Panc1 (cell line): Measurements from ENCODE around the gene SLC44A1. TPM values are rescaled to one million over a fixed set of nuclear protein-coding genes. Genes with fewer than 3 reads are reported as not detected.
A peak's percentile ranks its signal among the peaks of the same experiment; 100 is the strongest.

ENCODE experiments used
- ATAC-seq: fragments of 200-7000 bp; cut with Tn5 transposase; 2 replicates; pipeline ENCODE4 v1.9.1; 2020; ENCODE audit warnings: mild to moderate bottlenecking, moderate library complexity
- BruUV-seq: library from RNA; stranded (reverse); fragments of 400-500 nt; replicated peaks from 2 replicates; lab custom pipeline; 2021; lab: Mats Ljungman, UMichigan
- CTCF ChIA-PET: fragments of 300-600 bp; sonication (Branson Sonifier 250); formaldehyde crosslinking; loops from one replicate; lab custom pipeline; 2022; ENCODE audit warnings: antibody characterized with exemption; lab: Charles Lee
- POLR2A ChIA-PET: fragments of 300-600 bp; sonication (Branson Sonifier 250); formaldehyde crosslinking; loops from one replicate; lab custom pipeline; 2022; ENCODE audit warnings: antibody characterized with exemption; lab: Charles Lee
- DNase-seq: peaks from one replicate; pipeline ENCODE4 v3.0.0-alpha.2; 2010; ENCODE audit warnings: low read depth, low spot score
- H3K27ac ChIP-seq: 2 replicates; pipeline ENCODE4 v1.5.1; 2011; ENCODE audit warnings: mild to moderate bottlenecking, low read length, inconsistent platforms
- H3K27me3 ChIP-seq: fragments of 200-500 bp; sonication (Bioruptor generic); 2 replicates; pipeline ENCODE4 v1.6.0; 2014; ENCODE audit warnings: low read length, inconsistent platforms; ENCODE audit not compliant: control insufficient read depth, insufficient read depth
- H3K36me3 ChIP-seq: fragments of 200-500 bp; sonication (Bioruptor generic); 2 replicates; pipeline ENCODE4 v1.5.1; 2014; ENCODE audit warnings: inconsistent platforms, mild to moderate bottlenecking, low read length, moderate library complexity; ENCODE audit not compliant: control insufficient read depth, insufficient read depth
- H3K4me1 ChIP-seq: 2 replicates; pipeline ENCODE4 v1.5.1; 2011; ENCODE audit warnings: inconsistent platforms, mild to moderate bottlenecking, low read length, moderate library complexity; ENCODE audit not compliant: control insufficient read depth, insufficient read depth
- H3K4me3 ChIP-seq, 2 experiments: 2 replicates each; pipeline ENCODE4 v1.5.1; 2011 to 2012; ENCODE audit warnings: low read depth in 2 of 2, low read length in 2 of 2, mild to moderate bottlenecking in 2 of 2, inconsistent platforms in 1 of 2, moderate library complexity in 1 of 2
- H3K9me3 ChIP-seq: fragments of 200-500 bp; sonication (Bioruptor generic); 2 replicates; pipeline ENCODE4 v1.5.1; 2014; ENCODE audit warnings: low read depth, mild to moderate bottlenecking, inconsistent platforms, low read length, moderate library complexity; ENCODE audit not compliant: control insufficient read depth, insufficient read depth
- CTCF ChIP-seq: fragments of 450-650 bp; IDR thresholded peaks from 2 replicates; pipeline ENCODE4 v1.5.1; 2017; ENCODE audit warnings: mild to moderate bottlenecking
- POLR2AphosphoS5 ChIP-seq: IDR thresholded peaks from 2 replicates; pipeline ENCODE4 v1.6.1; 2012; ENCODE audit warnings: mild to moderate bottlenecking, low read depth, low read length, moderate library complexity
- REST ChIP-seq, 2 experiments: IDR thresholded peaks; 2 replicates each; pipeline ENCODE4 v1.6.1; 2011 to 2012; ENCODE audit warnings: low read depth in 2 of 2, control low read depth in 1 of 2, low read length in 1 of 2, mild to moderate bottlenecking in 1 of 2, moderate library complexity in 1 of 2; ENCODE audit not compliant: insufficient read depth in 1 of 2
- SIN3A ChIP-seq: IDR thresholded peaks from 2 replicates; pipeline ENCODE4 v1.6.1; 2012; ENCODE audit warnings: low read depth, mild to moderate bottlenecking, low read length, moderate library complexity, borderline replicate concordance; ENCODE audit not compliant: insufficient read depth
- TCF7L2 ChIP-seq: IDR thresholded peaks from 2 replicates; pipeline ENCODE4 v1.6.1; 2011; ENCODE audit warnings: mild to moderate bottlenecking, low read depth, low read length, inconsistent platforms
- in situ Hi-C: cut with HindIII; loops from 2 replicates; pipeline ENCODE4 v1.10.0; 2016; ENCODE audit warnings: low sequenced_read_pairs, low pct_unique_long_range_greater_than_20kb
- intact Hi-C: fragments of 100-400 bp; cut with micrococcal nuclease; formaldehyde crosslinking; loops from one replicate; pipeline ENCODE4 v1.10.0; 2022; ENCODE audit not compliant: unreplicated experiment
- total RNA-seq: library from RNA; stranded (reverse); gene quantifications from one replicate; pipeline ENCODE4 v1.2.1, GENCODE V29; 2021; ENCODE audit not compliant: unreplicated experiment

SLC44A1 gene
- total RNA-seq, 1 experiment from 2014 or later = 8.7 TPM

- in situ Hi-C loops (no loop called here), intact Hi-C loops (no loop called here)
- H3K36me3 ChIP-seq = no peaks in the 10 kb centered on the region
- ChIA-PET CTCF (no interaction called here), POLR2A (no interaction called here)
- no TSS peak for BruUV-seq
- ATAC-seq (no peak), DNase-seq (no peak)
- H3K27ac ChIP-seq = no peak overlapping the region
- H3K9me3 ChIP-seq = no peaks in the 10 kb centered on the region
- TF ChIP-seq POLR2AphosphoS5 (no peak), REST (IDR thresholded peaks at IDR 0.05; ENCODE audit: insufficient read depth in 1 of 2, low read depth in 2 of 2, low read length in 1 of 2) (no peak), SIN3A (no peak), CTCF (no peak), TCF7L2 (no peak)
- H3K4me1 ChIP-seq = no peaks in the 10 kb centered on the region
- no peaks in the 10 kb centered on the region for H3K27me3 ChIP-seq
- H3K4me3 ChIP-seq = no peak overlapping the region
Measured at GRCh38 chr9:105297442-105298075, 53.1 kb downstream of the SLC44A1 start.

- in situ Hi-C loops (no loop called here), intact Hi-C loops (no loop called here)
- no peaks in the 10 kb centered on the region for H3K36me3 ChIP-seq
- H3K4me3 ChIP-seq = no peak overlapping the region
- no peaks in the 10 kb centered on the region for H3K9me3 ChIP-seq
- DNase-seq (peak; percentile 78), ATAC-seq (peak; percentile 80; the same call in 1 of the 2 replicates)
- POLR2A ChIA-PET = no interaction called here
- no TSS peak for BruUV-seq
- H3K4me1 ChIP-seq = no peaks in the 10 kb centered on the region
- CTCF ChIA-PET = no interaction called here
- TF ChIP-seq POLR2AphosphoS5 (no peak), SIN3A (no peak), REST (IDR thresholded peaks at IDR 0.05; ENCODE audit: insufficient read depth in 1 of 2, low read depth in 2 of 2, low read length in 1 of 2) (no peak), TCF7L2 (no peak), CTCF (no peak)
- H3K27ac ChIP-seq = no peak overlapping the region
- no peaks in the 10 kb centered on the region for H3K27me3 ChIP-seq
Measured at GRCh38 chr9:105299190-105299854, 54.9 kb downstream of the SLC44A1 start.
